ENCODE data around the gene RAB17. TPM values are rescaled to one million over a fixed set of nuclear protein-coding genes. Genes with fewer than 3 reads are reported as not detected.

RAB17 gene
- total and polyA plus RNA-seq, 2 donors from 2014 or later, result 59.1 to 151 TPM

DNA sequence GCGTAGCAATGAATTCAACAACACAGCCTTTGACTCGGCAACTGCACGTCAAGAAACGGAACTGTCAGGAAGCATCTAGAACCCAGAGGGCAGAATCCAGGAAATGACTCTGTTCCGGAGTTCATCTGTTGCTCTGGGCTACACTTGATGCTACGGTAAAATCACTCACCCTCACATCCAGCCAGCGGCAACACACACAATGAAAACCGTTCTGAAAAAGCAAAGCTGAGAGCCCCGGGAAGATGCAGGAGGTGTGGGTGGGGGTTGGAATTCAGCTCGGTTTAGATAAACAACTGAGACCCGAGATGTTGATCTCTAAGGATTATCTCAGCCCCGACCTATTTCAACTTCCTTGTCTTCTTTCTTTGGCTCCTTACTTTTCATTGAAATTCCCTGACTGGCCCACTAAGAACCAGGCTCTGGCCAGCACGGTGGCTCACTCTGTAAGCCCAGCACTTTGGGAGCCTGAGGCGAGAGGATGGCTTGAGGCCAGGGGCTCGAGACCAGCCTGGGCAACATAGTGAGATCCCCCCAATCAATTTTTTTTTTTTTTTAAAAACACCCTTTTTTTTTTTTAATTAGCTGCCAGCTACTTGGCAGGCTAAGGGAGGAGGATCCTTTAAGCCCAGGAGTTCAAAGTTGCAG lies 13.3 kb upstream of the RAB17 start:
- FAIRE-seq (peak; percentile 27), DNase-seq (peak in 4 of 5 donors; percentile 26 to 83 (median 58))
- Histone ChIP-seq H3K4me1 (ENCODE audit: control insufficient read depth in 2 of 3, insufficient read depth in 2 of 3, low read depth in 1 of 3, low read length in 3 of 3) (peaks cover 0 to 6% (median 6%) of the 10 kb centered on the region in 3 donors), H3K27me3 (ENCODE audit: control insufficient read depth, insufficient read depth, low read length) (no peaks in the 10 kb centered on the region), H3K9ac (ENCODE audit: low read length in 3 of 3) (peak overlapping the region in 1 of 3 donors; percentile 21), H3K36me3 (ENCODE audit: control insufficient read depth in 2 of 3, insufficient read depth in 3 of 3, low read length in 3 of 3) (no peaks in the 10 kb centered on the region), H3K4me3 (ENCODE audit: low read length in 3 of 3) (no peak overlapping the region), H3K27ac (ENCODE audit: low read depth in 2 of 2, low read length in 2 of 2) (peak overlapping the region; percentile 70 to 85), H3K9me3 (ENCODE audit: control insufficient read depth in 2 of 3, insufficient read depth in 1 of 3, low read length in 3 of 3) (no peaks in the 10 kb centered on the region)
- intact Hi-C loops (cut with DNase I), result no loop called here
- TF ChIP-seq, protein P1, sequence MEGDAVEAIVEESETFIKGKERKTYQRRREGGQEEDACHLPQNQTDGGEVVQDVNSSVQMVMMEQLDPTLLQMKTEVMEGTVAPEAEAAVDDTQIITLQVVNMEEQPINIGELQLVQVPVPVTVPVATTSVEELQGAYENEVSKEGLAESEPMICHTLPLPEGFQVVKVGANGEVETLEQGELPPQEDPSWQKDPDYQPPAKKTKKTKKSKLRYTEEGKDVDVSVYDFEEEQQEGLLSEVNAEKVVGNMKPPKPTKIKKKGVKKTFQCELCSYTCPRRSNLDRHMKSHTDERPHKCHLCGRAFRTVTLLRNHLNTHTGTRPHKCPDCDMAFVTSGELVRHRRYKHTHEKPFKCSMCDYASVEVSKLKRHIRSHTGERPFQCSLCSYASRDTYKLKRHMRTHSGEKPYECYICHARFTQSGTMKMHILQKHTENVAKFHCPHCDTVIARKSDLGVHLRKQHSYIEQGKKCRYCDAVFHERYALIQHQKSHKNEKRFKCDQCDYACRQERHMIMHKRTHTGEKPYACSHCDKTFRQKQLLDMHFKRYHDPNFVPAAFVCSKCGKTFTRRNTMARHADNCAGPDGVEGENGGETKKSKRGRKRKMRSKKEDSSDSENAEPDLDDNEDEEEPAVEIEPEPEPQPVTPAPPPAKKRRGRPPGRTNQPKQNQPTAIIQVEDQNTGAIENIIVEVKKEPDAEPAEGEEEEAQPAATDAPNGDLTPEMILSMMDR (IDR thresholded peaks at IDR 0.05; ENCODE audit: borderline replicate concordance, extremely low read depth, insufficient read depth), result no peak

- no peak overlapping the region for H3K4me3 ChIP-seq (ENCODE audit: low read length in 3 of 3)
- peak overlapping the region in 1 of 2 donors; percentile 20 for H3K27ac ChIP-seq (ENCODE audit: low read depth in 2 of 2, low read length in 2 of 2)
- DNase-seq (peak in 1 of 5 donors; percentile 64), FAIRE-seq (no peak)
- H3K27me3 ChIP-seq (ENCODE audit: control insufficient read depth, insufficient read depth, low read length), result no peaks in the 10 kb centered on the region
- no peaks in the 10 kb centered on the region for H3K36me3 ChIP-seq (ENCODE audit: control insufficient read depth in 2 of 3, insufficient read depth in 3 of 3, low read length in 3 of 3)
- intact Hi-C loops (cut with DNase I), result no loop called here
- H3K9me3 ChIP-seq (ENCODE audit: control insufficient read depth in 2 of 3, insufficient read depth in 1 of 3, low read length in 3 of 3), result no peaks in the 10 kb centered on the region
- H3K9ac ChIP-seq (ENCODE audit: low read length in 3 of 3), result peak overlapping the region in 1 of 3 donors; percentile 21
- TF ChIP-seq, protein P1 (IDR thresholded peaks at IDR 0.05; ENCODE audit: borderline replicate concordance, extremely low read depth, insufficient read depth), result no peak
- peaks cover 0 to 6% (median 6%) of the 10 kb centered on the region in 3 donors for H3K4me1 ChIP-seq (ENCODE audit: control insufficient read depth in 2 of 3, insufficient read depth in 2 of 3, low read depth in 1 of 3, low read length in 3 of 3)
Observed at GRCh38 chr2:237603049-237603717, 12.6 kb upstream of the RAB17 start.

GRCh38 chr2:237602409-237602808 lies 11.9 kb upstream of the RAB17 start:
- intact Hi-C loops (cut with DNase I), result no loop called here
- no peak overlapping the region for H3K4me3 ChIP-seq (ENCODE audit: low read length in 3 of 3)
- H3K27ac ChIP-seq (ENCODE audit: low read depth in 2 of 2, low read length in 2 of 2), result no peak overlapping the region
- no peak overlapping the region for H3K9ac ChIP-seq (ENCODE audit: low read length in 3 of 3)
- no peak for FAIRE-seq
- no peaks in the 10 kb centered on the region for H3K27me3 ChIP-seq (ENCODE audit: control insufficient read depth, insufficient read depth, low read length)
- no peaks in the 10 kb centered on the region for H3K9me3 ChIP-seq (ENCODE audit: control insufficient read depth in 2 of 3, insufficient read depth in 1 of 3, low read length in 3 of 3)
- H3K36me3 ChIP-seq (ENCODE audit: control insufficient read depth in 2 of 3, insufficient read depth in 3 of 3, low read length in 3 of 3), result no peaks in the 10 kb centered on the region
- TF ChIP-seq, protein P1 (IDR thresholded peaks at IDR 0.05; ENCODE audit: borderline replicate concordance, extremely low read depth, insufficient read depth), result no peak
- DNase-seq, result peak in 1 of 5 donors; percentile 28
- H3K4me1 ChIP-seq (ENCODE audit: control insufficient read depth in 2 of 3, insufficient read depth in 2 of 3, low read depth in 1 of 3, low read length in 3 of 3), result peaks cover 0 to 6% (median 6%) of the 10 kb centered on the region in 3 donors

Measured in kidney (tissue), 14 donors.